Cardiac muscle cell (in vitro differentiated cells and primary cell): ENCODE measurements around the gene MAP1LC3B. TPM values are rescaled to one million over a fixed set of nuclear protein-coding genes. Genes with fewer than 3 reads are reported as not detected.

ENCODE experiments used
- DNase-seq, 2 donors: peaks; one replicate each; pipeline versions ENCODE4 v3.0.0 to v3.0.0-alpha.2; 2010 to 2017; ENCODE audit warnings: low read depth in 1 of 2, low spot score in 1 of 2
- H3K27ac ChIP-seq: fragments of 200-600 bp; sonication (generic); 2 replicates; pipeline ENCODE4 v1.5.1; 2016
- H3K27me3 ChIP-seq: fragments of 200-600 bp; sonication (generic); 2 replicates; pipeline ENCODE4 v1.6.0; 2016; ENCODE audit warnings: control low read depth
- H3K36me3 ChIP-seq: fragments of 200-600 bp; sonication (generic); 2 replicates; pipeline ENCODE4 v1.5.1; 2016; ENCODE audit warnings: control low read depth
- H3K4me1 ChIP-seq: fragments of 200-600 bp; sonication (generic); 2 replicates; pipeline ENCODE4 v1.8.1; 2017; ENCODE audit warnings: low read depth, mild to moderate bottlenecking, mixed run types
- H3K4me3 ChIP-seq: fragments of 200-600 bp; sonication (generic); 2 replicates; pipeline ENCODE4 v1.5.1; 2016; ENCODE audit warnings: mild to moderate bottlenecking
- H3K9me3 ChIP-seq: fragments of 200-600 bp; sonication (generic); 2 replicates; pipeline ENCODE4 v1.5.1; 2017; ENCODE audit warnings: low read depth, mild to moderate bottlenecking, control low read depth
- polyA plus RNA-seq: library from polyadenylated mRNA; unstranded; fragments of >200 nt; fragmentation: Nextera tagmentation; extraction: Ambion mirVana; gene quantifications from 2 replicates; pipeline ENCODE4 v1.2.1, GENCODE V29; 2016
- total RNA-seq: library from RNA; depleted of rRNA; stranded (reverse); fragments of >200 nt; gene quantifications from 2 replicates; pipeline ENCODE4 v1.2.3, GENCODE V29; 2016
- TF ChIP-seq, protein P1 (sequence below): IDR thresholded peaks from 2 replicates; pipeline ENCODE4 v1.5.1; 2012; ENCODE audit warnings: low read depth, mild to moderate bottlenecking, low read length

MAP1LC3B gene
- total and polyA plus RNA-seq, 2 experiments from 2014 or later: 37.7 to 164 TPM

DNA sequence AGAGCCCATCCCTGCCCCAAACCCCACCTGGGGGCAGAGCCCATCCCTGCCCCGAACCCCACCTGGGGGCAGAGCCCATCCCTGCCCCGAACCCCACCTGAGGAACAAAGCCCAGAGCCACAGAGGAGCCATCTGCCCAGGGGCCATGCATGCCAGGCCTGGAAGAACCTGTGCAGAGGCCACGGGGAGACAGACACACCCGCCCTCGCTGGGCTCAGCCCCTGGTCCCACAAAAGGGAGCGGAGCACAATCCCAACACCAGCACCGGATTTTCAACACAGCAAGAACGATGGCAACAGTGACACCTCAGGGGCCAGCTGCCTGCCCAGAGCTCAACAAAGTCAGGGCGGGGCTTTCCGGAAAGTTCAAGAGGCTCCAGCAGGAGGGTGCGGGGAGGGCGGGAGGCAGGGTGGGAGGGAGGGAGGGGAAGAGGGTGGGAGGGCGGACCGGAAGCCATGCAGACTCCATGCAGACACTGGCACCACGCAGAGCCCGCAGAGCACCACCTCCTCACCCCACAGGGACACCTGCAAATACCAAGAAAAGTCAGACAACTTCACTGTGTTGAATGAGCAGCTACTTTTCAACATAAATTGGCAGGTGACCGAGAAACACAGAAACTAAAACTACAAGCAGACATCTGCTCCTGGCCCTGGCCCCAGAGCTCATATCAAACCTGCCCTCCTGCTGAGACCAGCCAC is 47.1 kb upstream of the MAP1LC3B start:
- Histone ChIP-seq H3K27ac (no peak overlapping the region), H3K9me3 (no peaks in the 10 kb centered on the region), H3K4me1 (no peaks in the 10 kb centered on the region), H3K4me3 (no peak overlapping the region), H3K27me3 (no peaks in the 10 kb centered on the region), H3K36me3 (peaks cover 9% of the 10 kb centered on the region)
- TF ChIP-seq, protein P1, sequence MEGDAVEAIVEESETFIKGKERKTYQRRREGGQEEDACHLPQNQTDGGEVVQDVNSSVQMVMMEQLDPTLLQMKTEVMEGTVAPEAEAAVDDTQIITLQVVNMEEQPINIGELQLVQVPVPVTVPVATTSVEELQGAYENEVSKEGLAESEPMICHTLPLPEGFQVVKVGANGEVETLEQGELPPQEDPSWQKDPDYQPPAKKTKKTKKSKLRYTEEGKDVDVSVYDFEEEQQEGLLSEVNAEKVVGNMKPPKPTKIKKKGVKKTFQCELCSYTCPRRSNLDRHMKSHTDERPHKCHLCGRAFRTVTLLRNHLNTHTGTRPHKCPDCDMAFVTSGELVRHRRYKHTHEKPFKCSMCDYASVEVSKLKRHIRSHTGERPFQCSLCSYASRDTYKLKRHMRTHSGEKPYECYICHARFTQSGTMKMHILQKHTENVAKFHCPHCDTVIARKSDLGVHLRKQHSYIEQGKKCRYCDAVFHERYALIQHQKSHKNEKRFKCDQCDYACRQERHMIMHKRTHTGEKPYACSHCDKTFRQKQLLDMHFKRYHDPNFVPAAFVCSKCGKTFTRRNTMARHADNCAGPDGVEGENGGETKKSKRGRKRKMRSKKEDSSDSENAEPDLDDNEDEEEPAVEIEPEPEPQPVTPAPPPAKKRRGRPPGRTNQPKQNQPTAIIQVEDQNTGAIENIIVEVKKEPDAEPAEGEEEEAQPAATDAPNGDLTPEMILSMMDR: no peak
- DNase-seq: peak in 1 of 2 donors; percentile 21

DNA sequence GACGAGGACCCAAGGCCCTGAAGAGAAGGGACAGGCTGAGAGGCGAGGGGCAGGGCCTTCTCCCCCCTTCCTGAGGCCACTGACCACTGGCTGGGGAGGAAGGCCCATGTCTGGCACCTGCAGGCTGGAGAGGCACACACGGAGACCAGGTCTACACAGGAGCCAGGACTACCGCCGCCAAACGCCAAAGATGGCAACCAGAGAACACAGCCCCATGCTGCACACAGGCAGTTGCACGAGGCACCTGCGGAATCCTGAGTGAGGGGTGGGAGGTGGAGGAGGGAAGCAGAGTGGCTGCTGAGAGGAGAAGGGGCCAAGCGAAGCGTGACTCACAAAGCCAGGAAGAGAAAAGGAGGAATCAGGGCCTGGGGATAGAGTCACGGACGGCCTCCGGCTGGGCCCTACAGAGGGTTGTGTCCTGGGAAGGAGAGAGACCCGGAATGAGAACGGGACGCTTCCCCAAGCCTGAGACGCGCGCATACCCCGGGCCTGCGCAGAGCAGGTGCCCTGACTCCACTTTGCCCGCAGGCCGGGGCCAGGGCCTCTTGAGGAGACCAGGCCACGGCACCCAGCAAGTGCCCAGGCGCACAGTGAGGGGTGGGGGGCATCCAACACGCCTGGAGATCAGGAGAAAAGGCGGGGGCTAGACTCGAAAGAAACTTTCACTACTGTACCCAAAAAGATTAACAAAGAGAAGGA is 46.3 kb upstream of the MAP1LC3B start:
- Histone ChIP-seq H3K4me1 (no peaks in the 10 kb centered on the region), H3K27me3 (no peaks in the 10 kb centered on the region), H3K36me3 (peaks cover 9% of the 10 kb centered on the region), H3K4me3 (no peak overlapping the region), H3K27ac (no peak overlapping the region), H3K9me3 (no peaks in the 10 kb centered on the region)
- TF ChIP-seq, protein P1: no peak
- no peak for DNase-seq

DNA sequence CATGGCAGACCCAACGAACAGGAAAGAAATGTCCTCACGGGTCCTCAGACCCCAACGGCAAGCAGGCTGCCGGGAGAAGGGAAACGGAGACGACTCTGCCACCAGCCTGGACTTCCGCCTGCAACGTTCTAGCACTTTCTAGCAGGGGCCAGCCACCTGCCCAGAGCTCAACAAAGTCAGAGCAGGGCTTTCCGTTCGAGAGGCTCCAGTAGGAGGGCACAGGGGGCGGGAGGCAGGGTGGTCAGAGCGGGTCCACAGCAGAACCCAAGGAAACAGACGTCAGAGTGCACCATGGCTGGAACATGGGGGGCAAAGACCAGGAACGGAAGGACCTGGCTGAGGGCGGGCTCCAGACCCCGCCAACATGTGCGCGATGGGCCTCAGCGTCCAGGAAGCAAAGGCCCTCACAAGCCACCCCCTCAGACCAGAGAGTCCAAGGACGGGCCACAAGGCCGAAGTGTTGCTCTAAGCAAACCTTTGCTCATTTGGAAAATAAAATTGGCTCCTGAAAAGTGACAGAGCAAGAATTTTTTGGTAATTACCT is 45.5 kb upstream of the MAP1LC3B start:
- H3K9me3 ChIP-seq: no peaks in the 10 kb centered on the region

DNA sequence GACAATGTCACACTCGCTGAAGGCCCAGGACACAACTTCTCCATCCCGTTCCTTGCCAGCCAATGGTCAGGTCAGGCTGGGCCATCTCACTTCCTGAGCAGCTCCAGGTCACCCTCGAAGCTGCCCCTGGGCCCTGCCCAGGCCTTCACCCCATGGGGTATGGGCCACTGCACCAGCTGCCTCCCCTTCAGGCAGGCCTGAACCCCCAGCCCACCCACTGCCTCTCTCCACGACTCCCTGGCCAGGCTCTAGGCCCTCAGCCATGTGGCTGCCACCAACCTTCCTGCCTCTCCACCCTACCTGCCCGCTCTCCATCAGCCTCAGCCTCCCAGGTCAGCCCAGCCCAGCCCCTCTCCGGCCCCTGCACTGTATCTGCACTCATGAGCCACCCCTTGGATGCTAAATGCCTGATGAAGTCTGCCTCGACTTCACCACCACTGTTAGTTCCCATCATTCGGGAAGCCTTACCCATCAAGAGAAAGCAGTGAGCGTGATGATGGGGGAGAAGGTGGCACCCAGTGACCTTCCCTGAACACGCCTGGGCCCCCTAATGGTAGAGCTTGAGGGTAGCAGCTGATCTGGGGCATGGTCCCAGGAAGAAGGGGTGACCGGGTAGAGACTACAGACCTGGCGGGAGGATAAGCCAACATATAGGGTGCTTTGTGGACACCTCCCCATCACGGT is 44.1 kb upstream of the MAP1LC3B start:
- Histone ChIP-seq H3K27ac (no peak overlapping the region), H3K9me3 (no peaks in the 10 kb centered on the region), H3K4me1 (peaks cover 10% of the 10 kb centered on the region), H3K27me3 (no peaks in the 10 kb centered on the region), H3K36me3 (peaks cover under 1% of the 10 kb centered on the region), H3K4me3 (no peak overlapping the region)
- DNase-seq: no peak
- TF ChIP-seq, protein P1: peak; percentile 4

More for the DNA sequence above, 45.5 kb upstream of the MAP1LC3B start:
- TF ChIP-seq, protein P1: no peak
- no peak for DNase-seq
- no peak overlapping the region for H3K27ac ChIP-seq
- H3K4me3 ChIP-seq: no peak overlapping the region
- peaks cover 9% of the 10 kb centered on the region for H3K36me3 ChIP-seq
- peaks cover 4% of the 10 kb centered on the region for H3K4me1 ChIP-seq
- no peaks in the 10 kb centered on the region for H3K27me3 ChIP-seq

DNA sequence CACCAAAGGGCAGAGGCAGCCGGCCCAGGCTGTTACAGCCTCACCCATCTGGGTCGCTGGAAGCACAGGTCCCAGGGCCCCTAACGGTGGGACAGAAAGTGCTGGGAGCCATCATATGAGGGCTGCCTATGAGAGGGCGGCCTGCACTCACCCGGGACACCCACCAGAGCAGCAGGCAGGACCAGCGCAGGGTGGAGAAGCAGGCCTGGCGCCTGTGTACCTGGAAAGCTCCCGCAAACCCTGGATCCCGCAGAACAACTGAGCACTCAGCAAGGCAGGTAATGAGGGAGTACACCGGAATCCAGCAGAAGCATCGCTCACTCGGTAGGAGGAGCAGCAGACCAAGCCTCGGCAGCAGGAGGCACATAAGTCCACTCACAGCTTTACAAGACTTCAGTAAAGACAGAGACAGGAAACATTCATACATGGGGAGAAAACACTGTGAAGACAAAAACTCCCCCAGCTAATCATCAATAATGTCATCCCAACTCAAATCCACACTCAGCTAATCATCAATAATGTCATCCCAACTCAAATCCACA is 43.4 kb upstream of the MAP1LC3B start:
- no peak overlapping the region for H3K4me3 ChIP-seq

More for the DNA sequence above, 43.4 kb upstream of the MAP1LC3B start:
- no peaks in the 10 kb centered on the region for H3K9me3 ChIP-seq
- TF ChIP-seq, protein P1: no peak
- H3K36me3 ChIP-seq: no peaks in the 10 kb centered on the region
- H3K27ac ChIP-seq: no peak overlapping the region
- no peaks in the 10 kb centered on the region for H3K27me3 ChIP-seq
- DNase-seq: no peak
- H3K4me1 ChIP-seq: peaks cover 10% of the 10 kb centered on the region
